Measurements from ENCODE around the gene LCT.
"Not testable (repeated sequence)": the region's sequence is repeated elsewhere in the genome, so short reads cannot be mapped to it uniquely, and the experiment has no call there.

The LCT gene

GRCh38 chr2:135836596-135837270 lies at the start of gene LCT:
LCT (minus strand) TSS chr2:135837184; CDS start chr2:135837169, 15 bp downstream.
- Histone ChIP-seq H3K9me3 (ENCODE audit: control insufficient read depth, low read depth, low read length) (no peaks in the 10 kb centered on the region), H3K27me3 (ENCODE audit: control insufficient read depth, insufficient read depth, low read length) (no peaks in the 10 kb centered on the region), H3K9ac (ENCODE audit: low read length) (no peak within 1 kb of the TSS), H3K4me3 (ENCODE audit: low read length) (no peak within 1 kb of the TSS), H3K4me1 (ENCODE audit: control insufficient read depth, low read depth, low read length) (no peaks in the 10 kb centered on the region), H3K27ac (ENCODE audit: low read length) (no peak within 1 kb of the TSS), H3K36me3 (ENCODE audit: control insufficient read depth, low read depth, low read length) (peaks cover 15% of the 10 kb centered on the region)

DNA sequence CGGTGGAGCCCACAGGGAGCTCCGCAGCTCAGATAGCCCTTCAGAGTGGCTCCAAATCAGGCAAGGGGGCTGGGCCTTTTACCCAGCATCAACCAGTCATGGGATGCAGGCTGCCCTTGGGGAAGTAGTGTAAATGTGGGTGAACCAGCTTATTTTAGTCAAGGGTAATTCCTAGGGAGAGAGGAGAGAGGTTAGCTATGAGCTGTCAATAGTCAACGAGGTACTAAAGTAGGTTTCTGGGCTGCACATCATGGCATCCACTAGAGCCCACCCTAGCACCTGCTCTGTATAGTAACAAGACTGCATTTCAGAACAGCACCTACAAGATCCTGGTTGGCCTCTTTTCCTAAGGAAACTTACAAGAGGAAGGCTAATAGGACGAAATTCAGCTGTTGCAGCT lies 48.7 kb upstream of the LCT start:
- Histone ChIP-seq H3K9me3 (ENCODE audit: control insufficient read depth, low read depth, low read length) (no peaks in the 10 kb centered on the region), H3K27me3 (ENCODE audit: control insufficient read depth, insufficient read depth, low read length) (no peaks in the 10 kb centered on the region), H3K4me1 (ENCODE audit: control insufficient read depth, low read depth, low read length) (no peaks in the 10 kb centered on the region), H3K9ac (ENCODE audit: low read length) (no peak overlapping the region), H3K4me3 (ENCODE audit: low read length) (no peak overlapping the region), H3K36me3 (ENCODE audit: control insufficient read depth, low read depth, low read length) (no peaks in the 10 kb centered on the region), H3K27ac (ENCODE audit: low read length) (no peak overlapping the region)

- Histone ChIP-seq H3K4me1 (ENCODE audit: control insufficient read depth, low read depth, low read length) (no peaks in the 10 kb centered on the region), H3K9ac (ENCODE audit: low read length) (no peak overlapping the region), H3K27me3 (ENCODE audit: control insufficient read depth, insufficient read depth, low read length) (no peaks in the 10 kb centered on the region), H3K36me3 (ENCODE audit: control insufficient read depth, low read depth, low read length) (no peaks in the 10 kb centered on the region), H3K4me3 (ENCODE audit: low read length) (no peak overlapping the region), H3K9me3 (ENCODE audit: control insufficient read depth, low read depth, low read length) (no peaks in the 10 kb centered on the region), H3K27ac (ENCODE audit: low read length) (no peak overlapping the region)
These were observed 45.4 kb upstream of the LCT start for GRCh38 chr2:135882415-135882814.

DNA sequence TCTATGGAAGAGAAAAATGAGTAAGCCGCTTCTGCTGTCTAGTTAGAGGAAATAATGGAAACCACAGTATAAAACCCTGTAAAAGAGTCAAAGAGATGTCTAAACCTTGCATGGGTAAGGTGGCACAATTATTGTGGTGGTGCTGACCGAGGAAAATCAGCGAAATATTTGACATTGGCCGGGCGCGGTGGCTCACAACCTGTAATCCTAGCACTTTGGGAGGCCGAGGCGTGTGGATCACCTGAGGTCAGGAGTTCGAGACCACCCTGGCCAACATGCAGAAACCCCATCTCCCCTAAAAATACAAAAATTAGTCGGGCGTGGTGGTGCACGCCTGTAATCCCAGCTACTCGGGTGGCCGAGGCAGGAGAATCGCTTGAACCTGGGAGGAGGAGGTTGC lies 39.8 kb upstream of the LCT start:
- H3K9me3 ChIP-seq (ENCODE audit: control insufficient read depth, low read depth, low read length); H3K27me3 ChIP-seq (ENCODE audit: control insufficient read depth, insufficient read depth, low read length); H3K9ac ChIP-seq (ENCODE audit: low read length); H3K27ac ChIP-seq (ENCODE audit: low read length): not testable (repeated sequence)
- peaks cover 17% of the 10 kb centered on the region for H3K4me1 ChIP-seq (ENCODE audit: control insufficient read depth, low read depth, low read length)
- H3K4me3 ChIP-seq (ENCODE audit: low read length), result peak overlapping the region; percentile 77
- H3K36me3 ChIP-seq (ENCODE audit: control insufficient read depth, low read depth, low read length), result peaks cover 19% of the 10 kb centered on the region

DNA sequence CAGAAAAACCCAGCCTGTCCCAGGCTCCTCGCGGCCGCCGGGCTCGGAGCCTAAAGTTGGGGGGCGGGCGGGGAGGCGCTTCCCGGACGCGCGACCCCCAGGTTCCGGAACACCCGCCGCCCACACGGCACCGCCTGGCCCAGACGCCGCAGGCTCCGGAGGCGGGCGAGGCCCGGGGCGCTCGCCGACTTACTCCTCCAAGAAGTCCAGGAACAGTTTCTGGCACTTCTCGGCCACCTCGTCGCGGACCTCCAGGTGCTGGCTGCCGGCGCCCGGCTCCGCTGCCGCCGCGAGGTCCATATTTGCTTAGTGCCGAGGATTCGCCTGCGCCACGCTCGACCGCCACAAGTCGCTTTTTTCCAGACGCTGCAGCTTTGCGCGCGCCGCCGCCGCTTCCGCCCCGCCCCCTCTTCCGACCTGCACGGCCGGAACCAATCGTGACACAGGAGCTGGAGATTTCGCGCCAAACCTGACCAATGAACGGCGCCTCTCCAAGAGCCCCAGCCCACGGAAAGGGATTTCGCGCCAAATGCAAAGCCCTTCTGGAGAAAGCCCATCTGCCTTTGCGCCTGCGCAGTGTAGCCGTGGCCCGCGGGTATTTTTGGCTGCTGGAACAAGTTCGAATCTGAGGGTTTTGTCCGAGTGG lies 39.2 kb upstream of the LCT start, which contains the start of gene MCM6:
Gene MCM6, minus strand, starts transcription at position 378 of the 646 bp plus-strand sequence. Its CDS starts 78 bp downstream, at position 300.
- Histone ChIP-seq H3K4me1 (ENCODE audit: control insufficient read depth, low read depth, low read length) (peaks cover 17% of the 10 kb centered on the region), H3K27me3 (ENCODE audit: control insufficient read depth, insufficient read depth, low read length) (no peaks in the 10 kb centered on the region), H3K9ac (ENCODE audit: low read length) (peak within 1 kb of the TSS; percentile 95), H3K27ac (ENCODE audit: low read length) (peak within 1 kb of the TSS; percentile 4), H3K4me3 (ENCODE audit: low read length) (peak within 1 kb of the TSS; percentile 77), H3K36me3 (ENCODE audit: control insufficient read depth, low read depth, low read length) (peaks cover 25% of the 10 kb centered on the region), H3K9me3 (ENCODE audit: control insufficient read depth, low read depth, low read length) (no peaks in the 10 kb centered on the region)

- Histone ChIP-seq H3K4me1 (ENCODE audit: control insufficient read depth, low read depth, low read length) (peaks cover 17% of the 10 kb centered on the region), H3K4me3 (ENCODE audit: low read length) (peak overlapping the region; percentile 77), H3K36me3 (ENCODE audit: control insufficient read depth, low read depth, low read length) (peaks cover 31% of the 10 kb centered on the region), H3K27me3 (ENCODE audit: control insufficient read depth, insufficient read depth, low read length) (no peaks in the 10 kb centered on the region), H3K9me3 (ENCODE audit: control insufficient read depth, low read depth, low read length) (no peaks in the 10 kb centered on the region), H3K9ac (ENCODE audit: low read length) (peak overlapping the region; percentile 95), H3K27ac (ENCODE audit: low read length) (peak overlapping the region; percentile 4)
These were observed 38.6 kb upstream of the LCT start for GRCh38 chr2:135875491-135876065.

DNA sequence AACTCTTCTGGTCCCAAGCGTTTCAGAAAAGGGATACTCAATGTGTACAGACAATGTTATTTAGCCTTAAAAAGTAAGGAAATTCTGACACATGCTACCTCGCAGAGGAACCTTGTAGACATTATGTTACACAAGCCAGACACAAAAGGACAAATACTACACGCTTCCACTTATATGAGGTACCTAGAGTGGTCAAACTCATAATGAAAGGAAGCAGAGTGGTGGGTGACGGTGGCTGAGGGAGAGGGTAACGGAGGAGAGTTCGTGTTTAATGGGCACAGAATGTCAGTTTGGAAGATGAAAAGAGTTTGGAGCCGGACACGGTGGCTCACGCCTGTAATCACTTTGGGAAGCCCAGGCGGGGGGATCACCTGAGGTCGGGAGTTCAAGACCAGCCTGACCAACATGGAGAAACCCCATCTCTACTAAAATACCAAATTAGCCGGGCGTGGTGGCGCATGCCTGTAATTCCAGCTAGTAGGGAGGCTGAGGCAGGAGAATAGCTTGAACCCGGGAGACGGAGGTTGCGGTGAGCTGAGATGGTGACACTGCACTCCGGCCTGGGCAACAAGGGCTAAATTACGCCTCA lies 37.9 kb upstream of the LCT start:
- no peaks in the 10 kb centered on the region for H3K9me3 ChIP-seq (ENCODE audit: control insufficient read depth, low read depth, low read length)
- H3K4me3 ChIP-seq (ENCODE audit: low read length), result peak overlapping the region; percentile 77
- H3K4me1 ChIP-seq (ENCODE audit: control insufficient read depth, low read depth, low read length), result peaks cover 17% of the 10 kb centered on the region
- H3K9ac ChIP-seq (ENCODE audit: low read length), result peak overlapping the region; percentile 95
- H3K27me3 ChIP-seq (ENCODE audit: control insufficient read depth, insufficient read depth, low read length), result no peaks in the 10 kb centered on the region
- H3K27ac ChIP-seq (ENCODE audit: low read length), result no peak overlapping the region
- peaks cover 38% of the 10 kb centered on the region for H3K36me3 ChIP-seq (ENCODE audit: control insufficient read depth, low read depth, low read length)

DNA sequence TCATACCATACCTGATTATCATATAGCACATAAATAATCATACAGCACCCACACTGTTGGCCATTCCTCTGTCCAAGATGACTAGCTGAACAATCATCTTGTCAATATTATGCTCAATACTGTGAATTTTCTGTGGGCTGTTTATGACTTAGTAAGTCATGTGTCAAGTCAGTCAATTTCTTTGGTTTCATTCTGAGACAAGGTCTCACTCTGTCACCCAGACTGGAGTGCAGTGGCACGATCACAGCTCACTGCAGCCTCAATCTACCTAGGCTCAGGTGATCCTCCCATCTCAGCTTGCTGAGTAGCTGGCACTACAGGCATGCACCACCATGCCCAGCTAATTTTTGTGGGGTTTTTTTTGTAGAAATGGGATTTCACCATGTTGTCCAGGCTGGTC lies 33.6 kb upstream of the LCT start:
- Histone ChIP-seq H3K36me3 (ENCODE audit: control insufficient read depth, low read depth, low read length) (peaks cover 80% of the 10 kb centered on the region), H3K9ac (ENCODE audit: low read length) (no peak overlapping the region), H3K27ac (ENCODE audit: low read length) (no peak overlapping the region), H3K4me1 (ENCODE audit: control insufficient read depth, low read depth, low read length) (peaks cover 17% of the 10 kb centered on the region), H3K4me3 (ENCODE audit: low read length) (no peak overlapping the region), H3K9me3 (ENCODE audit: control insufficient read depth, low read depth, low read length) (no peaks in the 10 kb centered on the region), H3K27me3 (ENCODE audit: control insufficient read depth, insufficient read depth, low read length) (no peaks in the 10 kb centered on the region)

DNA sequence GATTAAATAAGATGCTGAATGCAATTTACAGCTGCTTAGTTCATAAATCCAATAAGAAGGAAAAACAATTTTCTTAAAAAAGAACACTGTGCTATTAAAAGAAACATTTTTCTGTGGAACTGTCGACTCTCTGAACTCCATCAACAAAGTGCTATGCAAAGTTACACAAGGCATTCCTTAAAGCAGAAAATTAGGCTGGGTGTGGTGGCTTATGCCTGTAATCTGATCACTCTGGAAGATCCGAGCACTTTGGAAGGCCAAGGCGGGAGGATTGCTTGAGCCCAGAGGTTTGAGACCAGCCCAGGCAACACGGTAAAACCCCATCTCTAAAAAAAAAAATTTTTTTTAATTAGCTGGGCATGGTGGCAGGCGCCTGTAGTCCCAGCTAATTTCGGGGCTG lies 26.2 kb upstream of the LCT start:
- peaks cover 85% of the 10 kb centered on the region for H3K36me3 ChIP-seq (ENCODE audit: control insufficient read depth, low read depth, low read length)

DNA sequence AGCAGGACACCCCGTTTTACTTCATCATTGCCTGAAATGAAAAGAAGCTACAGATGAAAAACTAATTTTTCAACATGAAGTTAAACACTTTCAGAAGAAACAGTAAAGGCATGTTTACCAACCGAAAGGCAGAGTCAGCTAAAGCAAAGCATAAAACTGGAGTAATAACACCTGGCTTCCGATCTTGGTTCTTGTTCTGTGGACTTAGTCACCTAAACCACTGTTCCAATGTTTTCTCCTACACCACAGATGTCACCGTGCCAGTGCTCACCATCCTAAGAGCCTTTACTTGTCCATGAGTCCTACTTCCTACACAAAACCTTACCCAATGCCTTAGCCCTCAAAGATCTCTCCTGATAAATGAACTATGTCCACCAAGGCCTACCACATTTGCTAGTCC lies 25.7 kb upstream of the LCT start:
- no peaks in the 10 kb centered on the region for H3K4me1 ChIP-seq (ENCODE audit: control insufficient read depth, low read depth, low read length)
- no peaks in the 10 kb centered on the region for H3K27me3 ChIP-seq (ENCODE audit: control insufficient read depth, insufficient read depth, low read length)
- no peak overlapping the region for H3K4me3 ChIP-seq (ENCODE audit: low read length)
- H3K27ac ChIP-seq (ENCODE audit: low read length), result no peak overlapping the region
- no peak overlapping the region for H3K9ac ChIP-seq (ENCODE audit: low read length)
- peaks cover 85% of the 10 kb centered on the region for H3K36me3 ChIP-seq (ENCODE audit: control insufficient read depth, low read depth, low read length)
- H3K9me3 ChIP-seq (ENCODE audit: control insufficient read depth, low read depth, low read length), result no peaks in the 10 kb centered on the region

More for the DNA sequence above, 26.2 kb upstream of the LCT start:
- Histone ChIP-seq H3K4me1 (ENCODE audit: control insufficient read depth, low read depth, low read length) (no peaks in the 10 kb centered on the region), H3K4me3 (ENCODE audit: low read length) (no peak overlapping the region), H3K27me3 (ENCODE audit: control insufficient read depth, insufficient read depth, low read length) (no peaks in the 10 kb centered on the region), H3K9me3 (ENCODE audit: control insufficient read depth, low read depth, low read length) (no peaks in the 10 kb centered on the region), H3K9ac (ENCODE audit: low read length) (no peak overlapping the region), H3K27ac (ENCODE audit: low read length) (no peak overlapping the region)

DNA sequence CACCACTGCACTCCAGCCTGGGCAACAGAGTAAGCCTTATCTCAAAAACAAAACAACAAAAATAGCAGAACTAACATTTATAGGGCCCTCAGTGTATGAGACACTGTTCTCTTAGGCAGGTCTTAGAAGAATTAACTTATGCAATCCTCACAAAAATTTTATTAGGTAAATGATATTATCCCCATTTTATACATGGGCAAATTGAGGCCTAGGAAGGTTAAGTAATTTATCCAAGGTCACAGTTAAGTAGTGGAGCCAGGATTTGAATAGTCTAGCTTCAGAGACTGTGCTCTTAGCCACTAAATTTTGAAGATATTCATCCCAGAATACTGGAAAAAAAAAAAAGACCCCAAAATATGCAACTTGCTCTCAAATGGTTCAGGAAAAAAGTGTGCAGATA lies 16.4 kb upstream of the LCT start:
- H3K27ac ChIP-seq (ENCODE audit: low read length), result no peak overlapping the region
- peaks cover 85% of the 10 kb centered on the region for H3K36me3 ChIP-seq (ENCODE audit: control insufficient read depth, low read depth, low read length)

More for the DNA sequence above, 16.4 kb upstream of the LCT start:
- no peak overlapping the region for H3K9ac ChIP-seq (ENCODE audit: low read length)
- no peaks in the 10 kb centered on the region for H3K4me1 ChIP-seq (ENCODE audit: control insufficient read depth, low read depth, low read length)
- no peaks in the 10 kb centered on the region for H3K27me3 ChIP-seq (ENCODE audit: control insufficient read depth, insufficient read depth, low read length)
- no peaks in the 10 kb centered on the region for H3K9me3 ChIP-seq (ENCODE audit: control insufficient read depth, low read depth, low read length)
- no peak overlapping the region for H3K4me3 ChIP-seq (ENCODE audit: low read length)
